Kidney (tissue), 14 donors: ENCODE results near the gene ELOB. TPM values are rescaled to one million over a fixed set of nuclear protein-coding genes. Genes with fewer than 3 reads are reported as not detected.

Experiments used
- DNase-seq, 5 donors: peaks; one replicate each; pipeline ENCODE4 v3.0.0-alpha.2; 2013 to 2020
- FAIRE-seq: peaks from 2 replicates; lab custom pipeline; 2012; peaks lifted over from hg19 to GRCh38; lab: Jason Lieb, UNC
- H3K27ac ChIP-seq, 2 donors: one replicate each; pipeline ENCODE4 v1.7.0; 2013; ENCODE audit warnings: low read depth in 2 of 2, low read length in 2 of 2, inconsistent platforms in 1 of 2
- H3K27me3 ChIP-seq: one replicate; pipeline ENCODE4 v1.7.1; 2013; ENCODE audit warnings: low read length, inconsistent platforms; ENCODE audit not compliant: control insufficient read depth, insufficient read depth
- H3K36me3 ChIP-seq, 3 donors: one replicate each; pipeline versions ENCODE4 v1.7.0 to v1.7.1; 2013; ENCODE audit warnings: low read length in 3 of 3, control low read depth in 1 of 3, inconsistent platforms in 1 of 3; ENCODE audit not compliant: insufficient read depth in 3 of 3, control insufficient read depth in 2 of 3
- H3K4me1 ChIP-seq, 3 donors: one replicate each; pipeline versions ENCODE4 v1.7.0 to v1.7.1; 2013; ENCODE audit warnings: low read length in 3 of 3, inconsistent platforms in 1 of 3, low read depth in 1 of 3; ENCODE audit not compliant: control insufficient read depth in 2 of 3, insufficient read depth in 2 of 3
- H3K4me3 ChIP-seq, 3 donors: one replicate each; pipeline versions ENCODE4 v1.7.0 to v1.8.1; 2013; ENCODE audit warnings: low read length in 3 of 3, control low read depth in 1 of 3, inconsistent platforms in 1 of 3
- H3K9ac ChIP-seq, 3 donors: one replicate each; pipeline versions ENCODE4 v1.7.0 to v1.7.1; 2013; ENCODE audit warnings: low read length in 3 of 3, control low read depth in 1 of 3, inconsistent platforms in 1 of 3
- H3K9me3 ChIP-seq, 3 donors: one replicate each; pipeline versions ENCODE4 v1.7.0 to v1.7.1; 2013; ENCODE audit warnings: low read length in 3 of 3, control low read depth in 1 of 3, inconsistent platforms in 1 of 3; ENCODE audit not compliant: control insufficient read depth in 2 of 3, insufficient read depth in 1 of 3
- CTCF ChIP-seq: IDR thresholded peaks from 3 replicates; pipeline ENCODE4 v1.5.1; 2012; ENCODE audit warnings: mild to moderate bottlenecking, moderate library complexity, borderline replicate concordance; ENCODE audit not compliant: insufficient read depth; ENCODE audit errors: extremely low read depth
- intact Hi-C: fragments of 100-400 bp; cut with DNase I; formaldehyde crosslinking; loops from one replicate; pipeline ENCODE4 v1.11.1; 2022
- polyA plus RNA-seq: library from polyadenylated mRNA; stranded (reverse); fragments of 350-450 nt; fragmentation: Illumina TruSeq; extraction: RNeasy Lipid Tissue Mini Kit (QIAGEN cat#74804); gene quantifications from one replicate; pipeline ENCODE4 v1.2.3, GENCODE V29; 2014; ENCODE audit warnings: low read depth, low replicate concordance; ENCODE audit not compliant: insufficient read depth
- total RNA-seq: library from RNA; stranded (reverse); fragmentation: NEBNext Ultra II Directional; extraction: Animal tissue kit (Norgen Biotek cat#: 25700); gene quantifications from one replicate; pipeline ENCODE4 v1.2.1, GENCODE V29; 2021
- donor health status: control.
- donor health status: control.
- donor health status: control.
- donor health status: control.
- donor health status: control.
- donor health status: DM: yes; HTN: yes; CAD: no.
- donor health status: Normal renal cell carcinoma (clear cell type).

The ELOB gene
- total and polyA plus RNA-seq, 2 donors from 2014 or later = 226 to 836 TPM

- intact Hi-C loops = no loop called here
- DNase-seq = peak in 1 of 5 donors; percentile 57
- Histone ChIP-seq H3K4me3 (no peak overlapping the region), H3K27me3 (no peaks in the 10 kb centered on the region), H3K27ac (no peak overlapping the region), H3K36me3 (peaks cover 51 to 97% (median 79%) of the 10 kb centered on the region in 3 donors), H3K9me3 (no peaks in the 10 kb centered on the region), H3K9ac (no peak overlapping the region), H3K4me1 (no peaks in the 10 kb centered on the region)
- no peak for FAIRE-seq
- TF ChIP-seq CTCF = no peak
Observed at GRCh38 chr16:2761886-2762583, 15.0 kb downstream of the ELOB start.

- intact Hi-C loops = no loop called here
- FAIRE-seq = no peak
- H3K9me3 ChIP-seq = no peaks in the 10 kb centered on the region
- TF ChIP-seq CTCF = no peak
- H3K27me3 ChIP-seq = no peaks in the 10 kb centered on the region
- H3K36me3 ChIP-seq = peaks cover 51 to 91% (median 79%) of the 10 kb centered on the region in 3 donors
- DNase-seq = peak in 1 of 5 donors; percentile 9
- no peak overlapping the region for H3K27ac ChIP-seq
- H3K4me3 ChIP-seq = no peak overlapping the region
- H3K4me1 ChIP-seq = peaks cover 0 to 3% (median 0%) of the 10 kb centered on the region in 3 donors
- no peak overlapping the region for H3K9ac ChIP-seq
Observed at GRCh38 chr16:2761472-2761871, 15.6 kb downstream of the ELOB start.

- H3K36me3 ChIP-seq = peaks cover 24 to 56% (median 48%) of the 10 kb centered on the region in 3 donors
- H3K27me3 ChIP-seq = no peaks in the 10 kb centered on the region
- H3K4me1 ChIP-seq = peaks cover 0 to 25% (median 9%) of the 10 kb centered on the region in 3 donors
- no peak overlapping the region for H3K4me3 ChIP-seq
- H3K9ac ChIP-seq = no peak overlapping the region
- intact Hi-C loops = no loop called here
- H3K27ac ChIP-seq = no peak overlapping the region
- FAIRE-seq (no peak), DNase-seq (peak in 1 of 5 donors; percentile 15)
- no peak for TF ChIP-seq CTCF
- H3K9me3 ChIP-seq = no peaks in the 10 kb centered on the region
Observed at GRCh38 chr16:2757344-2757743, 19.7 kb downstream of the ELOB start.
